GM23338 (cell line): Measurements from ENCODE around the gene NLRP6. TPM values are rescaled to one million over a fixed set of nuclear protein-coding genes. Genes with fewer than 3 reads are reported as not detected.
A peak's percentile ranks its signal among the peaks of the same experiment; 100 is the strongest.

Experiments
- ATAC-seq: fragments of 200-7000 bp; cut with Tn5 transposase; 3 replicates; pipeline ENCODE4 v1.9.1; 2020
- DNase-seq: peaks from one replicate; pipeline ENCODE4 v3.0.0-alpha.2; 2015; ENCODE audit warnings: low spot score
- H2AFZ ChIP-seq: fragments of 200-600 bp; sonication (generic); 2 replicates; pipeline ENCODE4 v1.8.0; 2016; ENCODE audit warnings: antibody characterized with exemption, mild to moderate bottlenecking, moderate library complexity
- H3F3A ChIP-seq: fragments of 200-600 bp; sonication (generic); replicated peaks from 2 replicates; pipeline ENCODE4 v1.8.0; 2017; ENCODE audit warnings: antibody characterized with exemption, mixed run types, low read depth
- H3K27ac ChIP-seq: fragments of 200-600 bp; sonication (generic); 2 replicates; pipeline ENCODE4 v1.6.1; 2016; ENCODE audit warnings: low read depth
- H3K27me3 ChIP-seq: fragments of 200-600 bp; sonication (generic); 2 replicates; pipeline ENCODE4 v1.8.0; 2016; ENCODE audit warnings: mild to moderate bottlenecking, mixed run types, moderate library complexity; ENCODE audit not compliant: insufficient read depth
- H3K36me3 ChIP-seq: fragments of 200-600 bp; sonication (generic); 2 replicates; pipeline ENCODE4 v1.8.0; 2016; ENCODE audit warnings: mild to moderate bottlenecking; ENCODE audit not compliant: insufficient read depth
- H3K4me1 ChIP-seq: fragments of 200-600 bp; sonication (generic); 2 replicates; pipeline ENCODE4 v1.8.0; 2016; ENCODE audit warnings: mild to moderate bottlenecking, moderate library complexity; ENCODE audit not compliant: insufficient read depth
- H3K4me2 ChIP-seq: fragments of 200-600 bp; sonication (generic); 2 replicates; pipeline ENCODE4 v1.7.1; 2017; ENCODE audit warnings: mixed run types
- H3K4me3 ChIP-seq: fragments of 200-600 bp; sonication (generic); 2 replicates; pipeline ENCODE4 v1.6.1; 2016; ENCODE audit warnings: mixed run types
- H3K79me2 ChIP-seq: fragments of 200-600 bp; sonication (generic); replicated peaks from 2 replicates; pipeline ENCODE4 v1.8.0; 2017; ENCODE audit warnings: mild to moderate bottlenecking; ENCODE audit not compliant: insufficient read depth
- H3K9me2 ChIP-seq: fragments of 200-600 bp; sonication (generic); 2 replicates; pipeline ENCODE4 v1.8.0; 2017; ENCODE audit not compliant: insufficient read depth
- H4K20me1 ChIP-seq: fragments of 200-600 bp; sonication (generic); replicated peaks from 2 replicates; pipeline ENCODE4 v1.8.0; 2017; ENCODE audit warnings: mild to moderate bottlenecking; ENCODE audit not compliant: insufficient read depth
- H3K27ac Mint-ChIP-seq: 2 replicates; pipeline ENCODE4 v1.8.0; 2020; ENCODE audit warnings: inconsistent platforms, mild to moderate bottlenecking, moderate library complexity, mixed read lengths
- H3K27me3 Mint-ChIP-seq: 3 replicates; pipeline ENCODE4 v1.8.0; 2022; ENCODE audit warnings: low read depth, mild to moderate bottlenecking, moderate library complexity, mixed read lengths, inconsistent platforms; ENCODE audit not compliant: insufficient read depth, poor library complexity
- H3K36me3 Mint-ChIP-seq: 3 replicates; pipeline ENCODE4 v1.8.0; 2021; ENCODE audit warnings: low read depth, mild to moderate bottlenecking, inconsistent platforms, moderate library complexity, mixed read lengths
- H3K4me1 Mint-ChIP-seq: 3 replicates; pipeline ENCODE4 v1.8.0; 2020; ENCODE audit warnings: mild to moderate bottlenecking, inconsistent platforms, mixed read lengths
- H3K4me3 Mint-ChIP-seq: 3 replicates; pipeline ENCODE4 v1.8.0; 2021; ENCODE audit warnings: moderate library complexity, mild to moderate bottlenecking, inconsistent platforms, mixed read lengths
- H3K9me3 Mint-ChIP-seq: 3 replicates; pipeline ENCODE4 v1.8.0; 2020; ENCODE audit warnings: moderate library complexity, mild to moderate bottlenecking, inconsistent platforms, mixed read lengths
- CREB1 ChIP-seq: fragments of 250-450 bp; sonication (Bioruptor Pico); IDR thresholded peaks from 2 replicates; pipeline ENCODE4 v1.5.0; 2020; ENCODE audit warnings: low read depth, mild to moderate bottlenecking, moderate library complexity
- ETS1 ChIP-seq: IDR thresholded peaks from 2 replicates; pipeline ENCODE4 v1.6.1; 2016; ENCODE audit warnings: antibody characterized with exemption
- EZH2 ChIP-seq: fragments of 200-600 bp; sonication (generic); IDR thresholded peaks from one replicate; pipeline ENCODE4 v1.8.0; 2017; ENCODE audit warnings: antibody characterized with exemption, mild to moderate bottlenecking, low read depth; ENCODE audit not compliant: unreplicated experiment
- EZH2phosphoT487 ChIP-seq: fragments of 200-600 bp; sonication (generic); IDR thresholded peaks from one replicate; pipeline ENCODE4 v1.8.1; 2018; ENCODE audit warnings: antibody characterized with exemption; ENCODE audit not compliant: unreplicated experiment
- JUNB ChIP-seq: IDR thresholded peaks from one replicate; pipeline ENCODE4 v1.6.1; 2016; ENCODE audit warnings: antibody characterized with exemption; ENCODE audit not compliant: unreplicated experiment
- NANOG ChIP-seq: IDR thresholded peaks from 2 replicates; pipeline ENCODE4 v1.6.1; 2016; ENCODE audit warnings: antibody characterized with exemption, borderline replicate concordance
- POLR2AphosphoS5 ChIP-seq: IDR thresholded peaks from 2 replicates; pipeline ENCODE4 v1.6.1; 2016; ENCODE audit warnings: antibody characterized with exemption, low read depth
- STAT1 ChIP-seq: IDR thresholded peaks from one replicate; pipeline ENCODE4 v1.6.1; 2016; ENCODE audit warnings: antibody characterized with exemption; ENCODE audit not compliant: unreplicated experiment
- ZNF114 ChIP-seq: fragments of 250-450 bp; sonication (Bioruptor Pico); IDR thresholded peaks from 2 replicates; pipeline ENCODE4 v1.5.0; 2020; ENCODE audit warnings: mild to moderate bottlenecking, moderate library complexity
- ZNF331 ChIP-seq: fragments of 250-450 bp; sonication (Bioruptor Pico); IDR thresholded peaks from 2 replicates; pipeline ENCODE4 v1.5.0; 2020; ENCODE audit warnings: low read depth, mild to moderate bottlenecking, moderate library complexity
- ZNF462 ChIP-seq: fragments of 250-450 bp; sonication (Bioruptor Pico); IDR thresholded peaks from 2 replicates; pipeline ENCODE4 v1.5.0; 2020; ENCODE audit warnings: mild to moderate bottlenecking, moderate library complexity
- polyA plus RNA-seq: library from polyadenylated mRNA; unstranded; fragments of >200 nt; fragmentation: Nextera tagmentation; extraction: Ambion mirVana; gene quantifications from 2 replicates; pipeline ENCODE4 v1.2.1, GENCODE V29; 2016
- total RNA-seq: library from RNA; depleted of rRNA; stranded (reverse); fragments of >200 nt; shearing (Covaris generic); gene quantifications from 2 replicates; pipeline ENCODE4 v1.2.3, GENCODE V29; 2014
- TF ChIP-seq, protein P1 (sequence below), 2 experiments: fragments of 200-600 bp in 1 of 2; sonication (generic) in 1 of 2; conservative IDR thresholded peaks; 2 replicates each; pipeline versions ENCODE4 v1.5.1 to v1.6.1; 2016 to 2017; ENCODE audit warnings: antibody characterized with exemption in 2 of 2, low read depth in 2 of 2, mild to moderate bottlenecking in 2 of 2, moderate library complexity in 1 of 2
- TF ChIP-seq, protein P2 (sequence below): IDR thresholded peaks from one replicate; pipeline ENCODE4 v1.6.1; 2018; ENCODE audit warnings: antibody characterized with exemption; ENCODE audit not compliant: unreplicated experiment

NLRP6 gene
- total and polyA plus RNA-seq, 2 experiments from 2014 or later, result 0.15 to 0.73 TPM

DNA sequence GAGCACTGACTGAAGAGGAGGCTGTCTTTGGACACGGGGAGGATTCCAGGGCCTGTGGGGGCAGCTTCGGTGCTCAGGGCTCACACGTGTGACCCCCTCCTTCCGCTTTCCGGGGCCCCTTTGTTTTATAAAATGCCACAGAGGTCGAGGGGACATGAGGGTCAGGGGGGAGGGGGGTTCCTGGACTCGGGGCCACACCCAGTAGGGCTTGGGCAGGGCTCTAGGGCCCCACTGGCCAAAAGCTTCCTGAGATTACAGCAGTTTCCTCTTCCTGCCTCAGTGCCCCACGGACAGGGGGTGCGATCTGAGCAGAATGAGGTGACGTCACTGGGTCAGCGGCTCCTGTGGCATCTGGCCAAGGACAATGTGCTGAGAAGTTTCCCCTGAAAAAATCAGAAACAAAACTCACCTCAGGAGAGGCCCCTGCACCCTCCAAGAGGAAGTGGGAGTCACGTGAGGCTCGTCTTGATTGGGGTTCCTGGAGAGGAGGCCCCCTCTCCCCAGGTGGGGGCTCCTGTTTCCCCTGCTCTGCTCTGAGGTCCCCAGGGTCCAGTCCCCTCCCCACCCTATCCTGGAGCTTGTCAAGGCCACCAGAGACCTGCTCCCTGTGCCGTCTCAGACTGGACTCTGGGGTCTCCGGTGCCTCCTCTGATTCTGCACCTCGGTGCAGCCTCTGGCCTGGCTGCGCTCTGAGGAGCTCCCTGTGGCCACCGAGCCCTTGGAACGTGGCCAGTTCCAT, 48.8 kb downstream of the NLRP6 start:
- 0 out of 2 replicates have a peak overlapping the region, but pooled peaks have one; percentile 28 for H2AFZ ChIP-seq
- 0 out of 2 replicates have a peak, but pooled peaks cover 15% of the 10 kb centered on the region for H3F3A ChIP-seq
- H3K4me1 ChIP-seq, result peaks cover 6% of the 10 kb centered on the region
- peaks cover 6% of the 10 kb centered on the region; the same call in 2 of the 3 replicates for H3K9me3 Mint-ChIP-seq
- H3K9me2 ChIP-seq, result no peaks in the 10 kb centered on the region
- H3K4me3 ChIP-seq, result no peak overlapping the region
- no peak for ATAC-seq
- no peaks in the 10 kb centered on the region; the same call in 1 of the 2 replicates for H3K36me3 ChIP-seq
- H3K36me3 Mint-ChIP-seq, result peaks cover 13% of the 10 kb centered on the region; the same call in 2 of the 3 replicates
- no peak for TF ChIP-seq ZNF462 (CRISPR knock-in tag)
- no peak for TF ChIP-seq STAT1
- TF ChIP-seq, protein P1, sequence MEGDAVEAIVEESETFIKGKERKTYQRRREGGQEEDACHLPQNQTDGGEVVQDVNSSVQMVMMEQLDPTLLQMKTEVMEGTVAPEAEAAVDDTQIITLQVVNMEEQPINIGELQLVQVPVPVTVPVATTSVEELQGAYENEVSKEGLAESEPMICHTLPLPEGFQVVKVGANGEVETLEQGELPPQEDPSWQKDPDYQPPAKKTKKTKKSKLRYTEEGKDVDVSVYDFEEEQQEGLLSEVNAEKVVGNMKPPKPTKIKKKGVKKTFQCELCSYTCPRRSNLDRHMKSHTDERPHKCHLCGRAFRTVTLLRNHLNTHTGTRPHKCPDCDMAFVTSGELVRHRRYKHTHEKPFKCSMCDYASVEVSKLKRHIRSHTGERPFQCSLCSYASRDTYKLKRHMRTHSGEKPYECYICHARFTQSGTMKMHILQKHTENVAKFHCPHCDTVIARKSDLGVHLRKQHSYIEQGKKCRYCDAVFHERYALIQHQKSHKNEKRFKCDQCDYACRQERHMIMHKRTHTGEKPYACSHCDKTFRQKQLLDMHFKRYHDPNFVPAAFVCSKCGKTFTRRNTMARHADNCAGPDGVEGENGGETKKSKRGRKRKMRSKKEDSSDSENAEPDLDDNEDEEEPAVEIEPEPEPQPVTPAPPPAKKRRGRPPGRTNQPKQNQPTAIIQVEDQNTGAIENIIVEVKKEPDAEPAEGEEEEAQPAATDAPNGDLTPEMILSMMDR (conservative IDR thresholded peaks at IDR 0.05; ENCODE audit: low read depth in 2 of 2), result no peak
- TF ChIP-seq POLR2AphosphoS5, result no peak
- TF ChIP-seq EZH2phosphoT487, result no peak
- TF ChIP-seq ZNF114 (CRISPR knock-in tag), result no peak
- no peak for TF ChIP-seq ZNF331 (CRISPR knock-in tag)
- TF ChIP-seq, protein P2, sequence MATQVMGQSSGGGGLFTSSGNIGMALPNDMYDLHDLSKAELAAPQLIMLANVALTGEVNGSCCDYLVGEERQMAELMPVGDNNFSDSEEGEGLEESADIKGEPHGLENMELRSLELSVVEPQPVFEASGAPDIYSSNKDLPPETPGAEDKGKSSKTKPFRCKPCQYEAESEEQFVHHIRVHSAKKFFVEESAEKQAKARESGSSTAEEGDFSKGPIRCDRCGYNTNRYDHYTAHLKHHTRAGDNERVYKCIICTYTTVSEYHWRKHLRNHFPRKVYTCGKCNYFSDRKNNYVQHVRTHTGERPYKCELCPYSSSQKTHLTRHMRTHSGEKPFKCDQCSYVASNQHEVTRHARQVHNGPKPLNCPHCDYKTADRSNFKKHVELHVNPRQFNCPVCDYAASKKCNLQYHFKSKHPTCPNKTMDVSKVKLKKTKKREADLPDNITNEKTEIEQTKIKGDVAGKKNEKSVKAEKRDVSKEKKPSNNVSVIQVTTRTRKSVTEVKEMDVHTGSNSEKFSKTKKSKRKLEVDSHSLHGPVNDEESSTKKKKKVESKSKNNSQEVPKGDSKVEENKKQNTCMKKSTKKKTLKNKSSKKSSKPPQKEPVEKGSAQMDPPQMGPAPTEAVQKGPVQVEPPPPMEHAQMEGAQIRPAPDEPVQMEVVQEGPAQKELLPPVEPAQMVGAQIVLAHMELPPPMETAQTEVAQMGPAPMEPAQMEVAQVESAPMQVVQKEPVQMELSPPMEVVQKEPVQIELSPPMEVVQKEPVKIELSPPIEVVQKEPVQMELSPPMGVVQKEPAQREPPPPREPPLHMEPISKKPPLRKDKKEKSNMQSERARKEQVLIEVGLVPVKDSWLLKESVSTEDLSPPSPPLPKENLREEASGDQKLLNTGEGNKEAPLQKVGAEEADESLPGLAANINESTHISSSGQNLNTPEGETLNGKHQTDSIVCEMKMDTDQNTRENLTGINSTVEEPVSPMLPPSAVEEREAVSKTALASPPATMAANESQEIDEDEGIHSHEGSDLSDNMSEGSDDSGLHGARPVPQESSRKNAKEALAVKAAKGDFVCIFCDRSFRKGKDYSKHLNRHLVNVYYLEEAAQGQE, result no peak
- no peak for TF ChIP-seq NANOG
- TF ChIP-seq EZH2, result no peak
- TF ChIP-seq ETS1, result no peak
- TF ChIP-seq JUNB, result no peak
- TF ChIP-seq CREB1 (CRISPR knock-in tag), result no peak
- no peak overlapping the region for H3K27ac Mint-ChIP-seq
- H3K79me2 ChIP-seq, result no peaks in the 10 kb centered on the region
- peaks cover 33% of the 10 kb centered on the region for H3K4me1 Mint-ChIP-seq
- no peak overlapping the region for H3K4me2 ChIP-seq
- H3K27me3 Mint-ChIP-seq, result peaks cover 17% of the 10 kb centered on the region
- DNase-seq, result no peak
- no peak overlapping the region for H3K4me3 Mint-ChIP-seq
- no peaks in the 10 kb centered on the region for H4K20me1 ChIP-seq
- no peaks in the 10 kb centered on the region for H3K27me3 ChIP-seq
- no peak overlapping the region for H3K27ac ChIP-seq
